Activated T-cell treated with anti-CD3 and anti-CD28 coated beads for 1 hour (primary cell): ENCODE measurements around the gene NIM1K.
"Not testable (repeated sequence)": the region's sequence is repeated elsewhere in the genome, so short reads cannot be mapped to it uniquely, and the experiment has no call there.

Source experiments
- DNase-seq: peaks from one replicate; pipeline ENCODE4 v3.0.0-alpha.2; 2020; ENCODE audit warnings: low read depth

NIM1K gene

GRCh38 chr5:43230707-43231106 is 38.7 kb downstream of the NIM1K start:
- DNase-seq = no peak

- DNase-seq = no peak
Observed at GRCh38 chr5:43231977-43232376, 40.0 kb downstream of the NIM1K start.

- DNase-seq = no peak
Observed at GRCh38 chr5:43232943-43233833, 41.2 kb downstream of the NIM1K start.

- DNase-seq = no peak
Observed at GRCh38 chr5:43233946-43234345, 41.9 kb downstream of the NIM1K start.

- no peak for DNase-seq
Observed at GRCh38 chr5:43236653-43237355, 44.8 kb downstream of the NIM1K start.

- no peak for DNase-seq
Observed at GRCh38 chr5:43242196-43242595, 50.2 kb downstream of the NIM1K start.

- DNase-seq = no peak
Observed at GRCh38 chr5:43243270-43243669, 51.2 kb downstream of the NIM1K start.

- DNase-seq = no peak
Observed at GRCh38 chr5:43244823-43245565, 53.0 kb downstream of the NIM1K start.

- DNase-seq = no peak
Observed at GRCh38 chr5:43245724-43246385, 53.8 kb downstream of the NIM1K start.

GRCh38 chr5:43251754-43252153 is 59.7 kb downstream of the NIM1K start:
- no peak for DNase-seq

- no peak for DNase-seq
Observed at GRCh38 chr5:43255704-43256103, 63.7 kb downstream of the NIM1K start.

- DNase-seq = no peak
Observed at GRCh38 chr5:43256261-43256966, 64.4 kb downstream of the NIM1K start.

- no peak for DNase-seq
Observed at GRCh38 chr5:43258116-43258515, 66.1 kb downstream of the NIM1K start.

GRCh38 chr5:43262269-43262668 is 70.2 kb downstream of the NIM1K start:
- not testable (repeated sequence) for DNase-seq

- DNase-seq = no peak
Observed at GRCh38 chr5:43268188-43268820, 76.3 kb downstream of the NIM1K start.

- DNase-seq = no peak
Observed at GRCh38 chr5:43270645-43271044, 78.6 kb downstream of the NIM1K start.

- no peak for DNase-seq
Observed at GRCh38 chr5:43273552-43273951, 81.5 kb downstream of the NIM1K start.

- DNase-seq = no peak
Observed at GRCh38 chr5:43274435-43275114, 82.5 kb downstream of the NIM1K start.

- DNase-seq = no peak
Observed at GRCh38 chr5:43275391-43275790, 83.4 kb downstream of the NIM1K start.

GRCh38 chr5:43279548-43280274 is 87.7 kb downstream of the NIM1K start:
- DNase-seq = no peak
